ENCODE results near the gene GOLGA6B.
"Not testable (repeated sequence)": the region's sequence is repeated elsewhere in the genome, so short reads cannot be mapped to it uniquely, and the experiment has no call there.

DNA sequence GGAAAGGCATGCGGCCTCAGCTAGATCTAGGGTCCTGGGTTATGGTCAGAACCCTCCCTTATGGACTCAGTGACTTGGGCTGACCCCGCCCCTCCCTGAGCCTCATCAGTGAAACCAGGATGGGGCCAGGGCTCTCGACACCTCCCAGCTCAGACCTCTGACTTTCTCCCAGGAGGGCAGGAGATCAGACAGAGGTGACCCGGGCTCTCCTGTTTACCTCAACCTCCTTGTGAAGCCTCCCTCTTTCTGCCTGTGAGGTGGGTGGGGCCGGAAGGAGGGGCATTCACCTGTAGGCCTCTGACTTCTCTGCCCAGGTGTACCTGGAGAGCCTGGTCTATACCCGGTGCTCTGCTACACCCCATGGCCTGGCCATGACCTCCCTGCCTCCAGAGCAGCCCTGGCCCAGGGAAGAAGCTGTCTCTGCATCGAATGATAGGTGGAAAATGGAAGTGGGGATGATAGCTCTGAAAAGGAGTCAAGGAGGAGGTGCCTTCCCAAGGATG lies 25.4 kb upstream of the GOLGA6B start:
- TF ChIP-seq, protein P1, sequence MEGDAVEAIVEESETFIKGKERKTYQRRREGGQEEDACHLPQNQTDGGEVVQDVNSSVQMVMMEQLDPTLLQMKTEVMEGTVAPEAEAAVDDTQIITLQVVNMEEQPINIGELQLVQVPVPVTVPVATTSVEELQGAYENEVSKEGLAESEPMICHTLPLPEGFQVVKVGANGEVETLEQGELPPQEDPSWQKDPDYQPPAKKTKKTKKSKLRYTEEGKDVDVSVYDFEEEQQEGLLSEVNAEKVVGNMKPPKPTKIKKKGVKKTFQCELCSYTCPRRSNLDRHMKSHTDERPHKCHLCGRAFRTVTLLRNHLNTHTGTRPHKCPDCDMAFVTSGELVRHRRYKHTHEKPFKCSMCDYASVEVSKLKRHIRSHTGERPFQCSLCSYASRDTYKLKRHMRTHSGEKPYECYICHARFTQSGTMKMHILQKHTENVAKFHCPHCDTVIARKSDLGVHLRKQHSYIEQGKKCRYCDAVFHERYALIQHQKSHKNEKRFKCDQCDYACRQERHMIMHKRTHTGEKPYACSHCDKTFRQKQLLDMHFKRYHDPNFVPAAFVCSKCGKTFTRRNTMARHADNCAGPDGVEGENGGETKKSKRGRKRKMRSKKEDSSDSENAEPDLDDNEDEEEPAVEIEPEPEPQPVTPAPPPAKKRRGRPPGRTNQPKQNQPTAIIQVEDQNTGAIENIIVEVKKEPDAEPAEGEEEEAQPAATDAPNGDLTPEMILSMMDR (IDR thresholded peaks at IDR 0.05; ENCODE audit: borderline replicate concordance, extremely low read depth, low read length, poor library complexity, severe bottlenecking): not testable (repeated sequence)
- TF ChIP-seq EZH2 (IDR thresholded peaks at IDR 0.05; ENCODE audit: borderline replicate concordance, low read depth, low read length, severe bottlenecking): not testable (repeated sequence)

Data from DND-41 (cell line).